Stimulated activated naive CD8-positive, alpha-beta T cell treated with anti-CD3 and anti-CD28 coated beads, Interleukin-15, Interleukin-2, amounts not matched to agents 100 U/mL and 50 U/mL, for 24 hours (primary cell): Measurements from ENCODE around the gene DOCK11.
"Not testable (repeated sequence)": the region's sequence is repeated elsewhere in the genome, so short reads cannot be mapped to it uniquely, and the experiment has no call there.

Experiments
- ATAC-seq: fragments of 150-1000 bp; cut with Tn5 transposase; one replicate; pipeline ENCODE4 v1.10.0; 2021
- DNase-seq: peaks from one replicate; pipeline ENCODE4 v3.0.0; 2021

The DOCK11 gene

DNA sequence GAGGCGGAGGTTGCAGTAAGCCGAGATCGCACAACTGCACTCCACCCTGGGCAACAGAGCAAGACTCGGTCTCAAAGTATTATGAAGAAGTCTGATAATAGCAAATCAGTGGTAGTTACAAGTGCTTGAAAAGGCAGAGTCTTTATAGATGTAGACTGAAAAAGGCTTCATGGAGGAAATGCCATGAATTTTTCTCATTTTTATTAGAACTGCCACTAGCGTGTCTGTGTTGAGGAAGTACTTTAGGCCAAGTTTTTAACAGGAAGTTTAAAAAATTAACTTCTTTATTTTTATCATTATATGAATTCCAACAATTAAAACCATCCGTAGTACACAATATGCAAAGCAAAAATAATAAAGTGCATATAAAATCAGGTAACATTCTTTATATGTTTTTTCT, 199.0 kb downstream of the DOCK11 start:
- DNase-seq, result no peak
- ATAC-seq, result no peak

DNA sequence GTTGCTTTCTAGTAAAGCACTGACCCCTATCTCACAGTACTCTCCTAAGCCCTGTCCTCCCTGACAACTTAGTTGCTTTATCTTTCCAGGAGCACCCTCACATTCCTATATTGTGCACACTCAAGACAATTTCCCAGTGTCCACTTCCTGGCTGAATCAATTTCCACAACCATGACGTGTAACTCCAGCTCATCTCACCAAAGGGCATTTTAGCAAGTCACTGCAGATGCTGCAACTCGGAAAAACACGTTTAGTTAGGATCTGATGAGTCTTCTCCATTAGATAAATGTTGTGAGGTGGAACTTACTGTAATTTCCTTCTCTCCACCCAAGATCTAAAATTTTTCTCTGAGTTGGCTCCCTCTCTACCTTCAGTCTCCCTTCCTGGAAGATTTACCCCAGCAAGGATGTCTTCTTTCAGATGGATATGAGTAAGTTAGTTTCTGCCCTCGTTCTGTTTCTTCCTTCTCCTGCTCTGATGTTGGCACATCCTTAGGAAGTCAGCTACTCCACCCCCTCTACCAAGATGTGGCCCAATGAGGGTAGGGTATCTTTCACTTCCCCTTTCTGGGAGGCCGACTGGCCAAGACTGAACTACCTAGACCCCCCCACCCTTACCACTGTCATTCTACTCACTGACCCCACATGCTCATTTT, 203.0 kb downstream of the DOCK11 start:
- DNase-seq (no peak), ATAC-seq (no peak)

DNA sequence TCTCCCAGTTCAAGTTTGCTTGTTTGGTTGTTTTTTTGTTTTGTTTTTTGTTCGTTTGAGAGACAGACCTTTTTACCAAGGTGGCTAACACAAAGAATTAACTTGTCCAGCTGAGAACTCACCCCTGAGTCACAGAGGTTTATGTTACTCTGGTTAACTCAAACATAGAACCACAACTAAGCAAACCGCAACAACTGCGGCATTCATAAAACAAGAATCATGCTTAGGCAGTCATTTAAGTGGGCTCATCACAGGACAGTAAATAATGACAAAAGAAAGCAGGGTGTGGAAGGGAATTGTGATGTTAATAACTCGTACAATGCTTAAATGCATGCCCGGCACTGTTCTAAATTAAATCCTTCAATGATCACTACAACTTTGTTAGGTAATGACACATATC, 207.1 kb downstream of the DOCK11 start:
- ATAC-seq (no peak), DNase-seq (no peak)

DNA sequence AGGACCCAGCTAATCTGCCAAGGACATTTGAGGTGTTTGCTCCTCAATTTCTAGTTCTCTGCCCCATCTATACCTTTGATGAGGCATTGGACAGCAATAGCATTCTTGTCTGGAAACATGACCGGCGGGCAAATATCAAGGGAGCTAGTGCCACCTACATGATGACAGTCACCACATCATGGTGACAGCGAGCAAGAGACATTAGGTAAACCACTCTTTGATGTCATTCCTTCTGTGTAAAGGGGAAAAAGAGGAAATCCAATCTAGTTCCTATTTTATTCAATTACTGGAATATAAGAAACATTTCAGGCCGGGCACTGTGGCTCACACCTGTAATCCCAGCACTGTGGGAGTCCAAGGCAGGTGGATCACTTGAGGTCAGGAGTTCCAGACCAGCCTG, 211.1 kb downstream of the DOCK11 start:
- no peak for DNase-seq
- ATAC-seq, result no peak

GRCh38 chrX:118714521-118714920, 218.9 kb downstream of the DOCK11 start:
- no peak for ATAC-seq

DNA sequence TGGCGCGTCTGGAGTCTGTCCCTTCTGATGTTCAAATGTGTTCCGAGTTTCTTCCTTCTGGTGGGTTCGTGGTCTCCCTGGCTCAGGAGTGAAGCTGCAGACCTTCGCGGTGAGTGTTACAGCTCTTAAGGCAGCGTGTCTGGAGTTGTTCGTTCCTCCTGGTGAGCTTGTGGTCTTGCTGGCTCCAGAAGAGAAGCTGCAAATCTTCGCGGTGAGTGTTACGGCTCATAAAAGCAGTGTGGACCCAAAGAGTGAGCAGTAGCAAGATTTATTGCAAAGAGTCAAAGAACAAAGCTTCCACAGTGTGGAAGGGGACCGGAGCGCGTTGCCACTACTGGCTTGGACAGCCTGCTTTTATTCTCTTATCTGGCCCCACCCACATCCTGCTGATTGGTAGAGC, 220.3 kb downstream of the DOCK11 start:
- not testable (repeated sequence) for ATAC-seq, DNase-seq

More at GRCh38 chrX:118714521-118714920, 218.9 kb downstream of the DOCK11 start:
- DNase-seq, result no peak

GRCh38 chrX:118716833-118717232, 221.2 kb downstream of the DOCK11 start:
- not testable (repeated sequence) for ATAC-seq, DNase-seq

- ATAC-seq, result no peak
Observed at GRCh38 chrX:118717678-118718391, 222.2 kb downstream of the DOCK11 start.

DNA sequence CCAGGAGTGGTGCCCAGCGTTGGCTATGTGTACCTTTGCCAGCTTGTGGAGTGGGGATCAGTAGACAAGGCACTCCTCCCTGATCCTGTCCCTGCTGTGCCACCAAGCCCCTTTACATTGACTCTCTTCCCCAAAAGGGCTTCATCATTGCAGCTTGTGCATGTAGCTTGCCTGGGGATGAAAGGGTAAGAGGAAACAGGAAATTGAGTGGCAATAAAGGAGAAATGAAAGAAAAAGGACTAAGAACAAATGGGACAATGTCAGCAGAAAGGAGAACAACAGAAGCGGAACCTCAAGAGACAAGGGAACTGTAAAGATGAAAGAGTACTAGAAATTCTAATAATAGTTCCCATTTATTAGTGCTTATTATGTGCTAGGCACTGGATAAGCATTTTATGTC, 223.1 kb downstream of the DOCK11 start:
- ATAC-seq (no peak), DNase-seq (no peak)

More at GRCh38 chrX:118717678-118718391, 222.2 kb downstream of the DOCK11 start:
- DNase-seq, result no peak

DNA sequence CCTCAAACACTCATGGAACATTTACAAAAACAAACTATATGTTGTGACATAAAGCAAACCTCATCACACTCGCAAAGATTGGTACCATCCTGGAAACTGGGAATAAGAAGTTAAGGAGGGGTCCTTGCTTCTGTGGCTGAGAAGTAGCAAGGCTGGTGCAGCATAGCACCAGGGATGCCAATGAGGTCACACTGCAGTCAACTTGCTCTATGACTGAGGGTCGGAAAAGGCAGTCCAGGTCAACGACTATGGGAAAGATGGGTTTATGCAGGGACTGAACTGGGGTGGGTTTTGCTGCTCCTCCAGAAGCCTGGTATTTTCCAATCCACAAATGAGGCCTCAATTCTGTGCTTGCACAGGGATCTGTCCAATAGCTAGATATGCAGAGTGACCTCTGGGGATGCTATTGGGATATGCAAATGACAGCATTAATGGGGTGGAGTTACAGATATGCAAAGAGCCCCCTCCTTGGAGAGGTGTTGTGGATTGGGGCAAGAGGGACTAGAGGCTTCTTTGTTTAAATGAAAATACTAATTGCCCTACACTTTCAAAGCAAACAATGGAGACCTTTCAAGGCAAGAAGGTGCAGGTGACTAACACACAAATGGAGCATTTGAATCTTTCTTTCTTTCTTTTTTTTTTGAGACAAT, 224.6 kb downstream of the DOCK11 start:
- DNase-seq, result no peak
- ATAC-seq, result no peak

DNA sequence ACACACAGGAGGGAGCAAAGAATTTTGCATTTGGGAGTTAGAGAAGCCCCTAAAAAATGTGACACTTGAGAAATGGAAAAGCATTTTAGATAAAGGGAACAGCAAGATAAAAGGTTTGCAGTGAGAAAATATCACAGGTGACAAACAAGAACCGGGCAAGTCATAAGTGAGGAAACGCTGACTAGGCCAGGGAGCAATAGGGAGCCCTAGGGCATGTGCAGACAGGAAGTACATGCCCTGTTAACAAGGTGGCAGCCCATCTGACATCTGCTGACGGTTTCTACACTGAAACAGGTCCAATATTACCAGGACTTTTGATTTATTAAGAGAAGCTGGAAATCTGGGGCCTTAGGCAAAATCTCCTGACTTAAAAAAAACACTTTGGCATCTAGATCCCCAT, 227.8 kb downstream of the DOCK11 start:
- no peak for DNase-seq

DNA sequence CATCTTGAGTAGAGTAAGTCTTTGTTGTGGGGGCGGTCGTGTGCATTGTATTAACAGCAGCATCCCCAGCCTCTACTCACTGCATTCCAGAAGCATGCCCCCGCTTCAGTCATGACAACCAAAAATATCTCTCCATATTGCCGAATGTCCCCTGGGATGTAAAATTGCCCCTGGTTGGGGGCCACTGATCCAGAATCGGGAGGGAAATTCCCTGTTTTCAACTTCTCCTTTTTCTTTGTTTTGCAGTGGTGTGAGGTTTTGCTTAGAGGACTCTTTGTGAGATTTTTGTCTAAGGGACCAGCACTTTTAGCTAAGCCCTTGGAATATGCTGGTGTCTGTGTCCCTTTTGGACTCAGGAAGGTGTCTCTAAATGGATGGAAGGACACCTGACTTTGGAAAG, 228.8 kb downstream of the DOCK11 start:
- no peak for DNase-seq
- ATAC-seq, result no peak

More for the DNA sequence above, 227.8 kb downstream of the DOCK11 start:
- ATAC-seq, result no peak

GRCh38 chrX:118724775-118725174, 229.2 kb downstream of the DOCK11 start:
- no peak for ATAC-seq
- no peak for DNase-seq

DNA sequence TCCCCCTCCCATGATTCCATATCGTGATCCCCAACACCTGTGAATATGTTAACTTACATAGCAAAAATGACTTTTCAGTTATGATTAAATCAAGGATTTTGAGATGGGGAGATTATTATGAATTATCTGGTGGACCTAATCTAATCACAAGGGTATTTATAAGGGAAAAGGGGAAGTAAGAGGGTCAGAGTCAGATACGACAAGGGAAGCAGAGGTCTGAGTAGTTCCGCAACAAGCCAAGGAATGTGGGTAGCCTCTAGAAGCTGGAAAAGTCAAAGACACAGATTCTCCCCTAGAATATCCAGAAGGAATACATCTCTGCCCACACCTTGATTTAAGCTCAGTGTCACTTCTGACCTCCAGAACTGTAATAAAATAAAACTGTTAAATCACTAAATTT, 230.8 kb downstream of the DOCK11 start:
- ATAC-seq, result no peak

GRCh38 chrX:118726887-118727685, 231.5 kb downstream of the DOCK11 start, which contains the start of gene IL13RA1:
IL13RA1 (plus strand) TSS chrX:118727606; CDS start chrX:118727639, 33 bp downstream.
- DNase-seq, result peak; percentile 24
- peak; percentile 70 for ATAC-seq

More for the DNA sequence above, 230.8 kb downstream of the DOCK11 start:
- DNase-seq, result no peak

GRCh38 chrX:118727686-118728339, 232.2 kb downstream of the DOCK11 start:
- DNase-seq, result peak; percentile 4

GRCh38 chrX:118729042-118729652, 233.5 kb downstream of the DOCK11 start:
- DNase-seq (no peak), ATAC-seq (no peak)

More at GRCh38 chrX:118727686-118728339, 232.2 kb downstream of the DOCK11 start:
- ATAC-seq, result no peak

- ATAC-seq (no peak), DNase-seq (no peak)
Observed at GRCh38 chrX:118730500-118731247, 235.1 kb downstream of the DOCK11 start.

GRCh38 chrX:118732551-118732950, 236.9 kb downstream of the DOCK11 start:
- not testable (repeated sequence) for DNase-seq, ATAC-seq

GRCh38 chrX:118734909-118735308, 239.3 kb downstream of the DOCK11 start:
- DNase-seq (no peak), ATAC-seq (no peak)
